GM19467 (cell line): ENCODE results near the gene KRTAP17-1.
"Not testable (repeated sequence)": the region's sequence is repeated elsewhere in the genome, so short reads cannot be mapped to it uniquely, and the experiment has no call there.

ENCODE experiments used
- ATAC-seq: cut with Tn5 transposase; IDR thresholded peaks from one replicate; pipeline ENCODE4 v1.9.1; 2021; ENCODE audit warnings: mild to moderate bottlenecking, moderate library complexity; ENCODE audit not compliant: unreplicated experiment

The KRTAP17-1 gene

GRCh38 chr17:41315204-41315794, at the start of gene KRTAP17-1:
Gene KRTAP17-1 (minus strand): TSS chr17:41315710. CDS start chr17:41315650, 60 bp downstream.
- ATAC-seq, result no peak

DNA sequence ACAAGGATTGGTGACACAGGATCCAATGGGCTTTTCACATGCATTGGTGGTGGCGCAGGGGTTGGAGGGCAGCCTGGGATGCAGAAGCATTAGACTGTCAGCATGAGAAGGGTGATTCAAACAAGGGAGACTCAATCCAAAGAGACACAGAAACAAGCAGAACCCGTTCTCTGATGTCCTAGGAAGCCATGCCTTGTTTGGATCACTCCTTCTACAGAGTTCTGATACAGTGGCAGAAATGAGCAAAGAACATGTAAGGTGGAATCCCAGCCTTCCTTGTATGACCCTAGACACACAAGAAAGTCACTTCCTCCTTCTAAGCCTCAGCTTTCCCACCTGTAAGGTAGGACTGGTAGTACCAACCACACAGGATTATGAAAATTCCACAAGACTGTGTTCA, 48.4 kb upstream of the KRTAP17-1 start:
- no peak for ATAC-seq

DNA sequence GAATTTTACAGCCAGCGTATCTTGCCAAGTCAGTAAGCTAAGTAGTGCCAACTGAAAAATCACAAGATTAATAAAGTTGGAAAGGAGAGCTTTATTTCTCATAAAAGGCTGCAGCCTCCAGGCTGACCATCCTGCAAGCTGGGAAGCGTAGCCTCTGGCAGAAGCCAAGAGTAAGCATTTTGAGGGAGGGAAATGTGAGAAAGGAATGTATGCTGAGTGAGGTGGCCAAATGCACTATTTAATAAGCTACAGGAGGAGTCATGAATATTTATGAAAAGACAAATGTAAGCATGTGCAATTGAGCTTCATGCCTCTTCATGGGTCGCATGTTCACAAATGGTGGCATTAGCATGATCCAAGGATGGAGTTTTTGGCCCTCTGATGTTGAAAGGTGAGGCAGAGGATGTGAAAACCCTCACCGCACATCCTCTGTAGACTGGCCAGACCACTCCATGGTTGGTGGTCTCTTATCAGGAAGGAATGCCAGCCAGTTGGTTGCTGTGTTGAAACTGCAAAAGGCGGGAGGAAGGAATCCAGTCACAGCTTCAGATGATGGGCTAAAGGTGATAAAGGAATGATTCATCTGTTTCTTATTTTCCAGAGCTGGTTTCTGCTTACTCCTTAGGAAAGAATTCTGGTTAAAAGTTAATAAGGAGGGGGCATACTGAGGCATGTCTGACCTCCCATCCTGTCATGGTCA, 44.9 kb upstream of the KRTAP17-1 start:
- no peak for ATAC-seq

GRCh38 chr17:41354536-41354935, 39.0 kb upstream of the KRTAP17-1 start:
- ATAC-seq, result no peak

- no peak for ATAC-seq
Observed at GRCh38 chr17:41352597-41353366, 37.3 kb upstream of the KRTAP17-1 start.

GRCh38 chr17:41351177-41351576, 35.7 kb upstream of the KRTAP17-1 start:
- no peak for ATAC-seq

DNA sequence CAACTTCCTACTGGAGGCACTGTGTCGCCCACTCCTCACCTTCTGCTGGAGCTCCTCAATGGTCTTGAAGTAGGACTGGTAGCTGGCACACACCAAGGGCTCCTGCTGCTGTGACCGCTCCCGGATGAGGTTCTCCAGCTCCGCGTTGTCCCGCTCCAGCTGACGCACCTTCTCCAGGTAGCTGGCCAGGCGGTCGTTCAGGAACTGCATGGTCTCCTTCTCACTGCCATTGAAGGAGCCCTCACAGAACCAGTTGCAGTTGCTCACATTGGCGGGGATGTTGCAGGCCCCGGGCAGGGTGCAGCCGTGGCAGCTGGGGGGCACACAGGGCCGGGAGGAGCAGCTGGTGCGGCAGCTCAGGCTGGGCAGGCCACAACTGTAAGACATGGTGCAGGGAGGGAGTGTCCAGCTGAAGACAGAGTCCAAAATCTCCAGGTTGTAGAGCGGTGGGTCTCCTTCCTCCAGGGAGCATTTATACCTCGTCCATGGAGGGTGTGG, 34.9 kb upstream of the KRTAP17-1 start, which contains the start of gene KRT33A:
KRT33A (minus strand) TSS at position 448 of the 498 bp plus-strand sequence; CDS start at position 387, 61 bp downstream.
- ATAC-seq, result not testable (repeated sequence)

DNA sequence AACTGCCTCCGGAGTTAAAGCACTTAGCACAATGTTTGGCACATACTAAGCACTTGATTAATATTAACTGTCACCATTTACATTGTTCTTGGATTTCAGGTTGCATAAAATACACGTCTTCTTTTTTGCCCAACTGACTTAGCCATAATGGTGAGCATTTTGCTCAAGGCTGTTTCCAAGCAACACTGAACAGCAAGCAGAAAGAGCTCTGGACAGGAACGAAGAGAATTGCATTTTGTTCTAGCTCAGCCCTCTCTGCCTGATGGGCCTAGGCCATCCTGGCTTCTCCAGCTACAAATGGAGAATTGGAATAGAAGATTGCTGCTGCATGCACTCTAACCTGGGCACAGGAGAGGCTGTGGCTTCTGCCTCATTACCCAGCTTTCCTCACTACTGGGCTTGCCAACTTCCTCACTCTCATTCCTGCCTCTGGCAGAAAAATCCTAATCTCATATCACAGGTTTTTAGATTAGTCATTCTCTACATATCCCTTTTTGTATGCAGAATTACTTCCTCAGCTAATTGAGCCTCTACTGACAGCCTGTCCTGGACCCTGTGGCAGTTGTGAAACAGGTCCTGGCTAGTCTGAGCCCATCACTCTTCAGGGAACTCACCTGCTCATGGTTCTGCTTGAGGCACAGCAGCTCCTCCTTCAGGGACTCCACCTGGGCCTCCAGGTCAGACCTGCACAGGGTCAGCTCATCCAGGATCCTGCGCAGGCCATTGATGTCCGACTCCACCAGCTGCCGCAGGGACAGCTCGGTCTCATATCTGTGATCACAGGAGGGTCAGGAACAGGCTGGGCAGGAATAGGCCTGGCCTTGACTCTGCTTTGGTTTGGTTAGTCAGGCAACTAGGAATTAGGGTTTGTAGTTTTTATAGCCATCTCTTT, 32.6 kb upstream of the KRTAP17-1 start:
- ATAC-seq, result no peak

GRCh38 chr17:41346421-41346820, 30.9 kb upstream of the KRTAP17-1 start:
- ATAC-seq, result not testable (repeated sequence)

- no peak for ATAC-seq
Observed at GRCh38 chr17:41345992-41346391, 30.5 kb upstream of the KRTAP17-1 start.

- ATAC-seq, result no peak
Observed at GRCh38 chr17:41343029-41343428, 27.5 kb upstream of the KRTAP17-1 start.

- ATAC-seq, result peak; percentile 34
Observed at GRCh38 chr17:41340934-41341861, 25.7 kb upstream of the KRTAP17-1 start.

- peak; percentile 42 for ATAC-seq
Observed at GRCh38 chr17:41340494-41340893, 25.0 kb upstream of the KRTAP17-1 start.

- no peak for ATAC-seq
Observed at GRCh38 chr17:41339571-41340172, 24.2 kb upstream of the KRTAP17-1 start.

DNA sequence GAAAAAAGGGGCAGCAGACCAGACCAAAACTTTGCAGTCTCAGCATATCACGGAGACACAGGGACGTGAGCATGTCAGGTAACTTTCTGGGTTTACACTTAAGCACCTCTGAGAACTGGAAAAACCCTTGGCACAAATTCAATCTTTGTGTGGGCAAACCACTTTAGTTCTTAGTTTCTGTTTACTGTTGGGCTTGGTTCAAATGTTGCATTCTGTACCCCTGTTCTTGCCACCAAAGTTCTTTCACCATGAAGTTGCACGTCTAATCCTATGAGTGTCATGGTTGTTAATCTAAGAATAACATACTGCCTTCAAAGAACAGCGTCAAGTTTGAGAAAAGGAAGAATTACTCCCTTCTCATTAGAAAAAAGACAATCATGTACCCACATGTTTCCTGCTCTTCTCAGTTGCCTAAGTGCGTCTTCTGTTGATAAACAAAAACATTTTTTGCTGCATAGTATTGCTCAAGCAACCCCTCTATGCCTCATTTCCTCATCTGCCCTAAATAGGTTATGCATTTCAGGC, 23.5 kb upstream of the KRTAP17-1 start:
- no peak for ATAC-seq

DNA sequence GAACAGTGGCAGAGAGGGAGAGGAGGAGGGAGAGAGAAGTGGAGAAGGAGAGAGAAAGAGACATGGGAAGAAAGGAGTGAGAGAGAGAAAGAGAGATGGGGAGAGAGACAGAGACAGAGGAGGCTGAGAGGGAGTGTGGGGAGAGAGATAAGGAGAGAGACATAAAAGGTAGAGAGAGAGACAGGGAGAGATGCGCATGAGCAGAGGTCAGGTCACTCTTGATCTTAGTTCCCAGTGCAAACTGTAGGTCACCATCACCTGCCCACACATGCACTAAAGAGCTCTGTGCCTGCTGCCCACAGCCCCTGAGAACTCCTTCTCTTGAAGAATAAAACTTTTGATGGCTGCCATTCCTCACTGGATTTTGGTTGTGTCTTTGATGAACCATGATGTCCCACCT, 20.2 kb upstream of the KRTAP17-1 start:
- no peak for ATAC-seq

DNA sequence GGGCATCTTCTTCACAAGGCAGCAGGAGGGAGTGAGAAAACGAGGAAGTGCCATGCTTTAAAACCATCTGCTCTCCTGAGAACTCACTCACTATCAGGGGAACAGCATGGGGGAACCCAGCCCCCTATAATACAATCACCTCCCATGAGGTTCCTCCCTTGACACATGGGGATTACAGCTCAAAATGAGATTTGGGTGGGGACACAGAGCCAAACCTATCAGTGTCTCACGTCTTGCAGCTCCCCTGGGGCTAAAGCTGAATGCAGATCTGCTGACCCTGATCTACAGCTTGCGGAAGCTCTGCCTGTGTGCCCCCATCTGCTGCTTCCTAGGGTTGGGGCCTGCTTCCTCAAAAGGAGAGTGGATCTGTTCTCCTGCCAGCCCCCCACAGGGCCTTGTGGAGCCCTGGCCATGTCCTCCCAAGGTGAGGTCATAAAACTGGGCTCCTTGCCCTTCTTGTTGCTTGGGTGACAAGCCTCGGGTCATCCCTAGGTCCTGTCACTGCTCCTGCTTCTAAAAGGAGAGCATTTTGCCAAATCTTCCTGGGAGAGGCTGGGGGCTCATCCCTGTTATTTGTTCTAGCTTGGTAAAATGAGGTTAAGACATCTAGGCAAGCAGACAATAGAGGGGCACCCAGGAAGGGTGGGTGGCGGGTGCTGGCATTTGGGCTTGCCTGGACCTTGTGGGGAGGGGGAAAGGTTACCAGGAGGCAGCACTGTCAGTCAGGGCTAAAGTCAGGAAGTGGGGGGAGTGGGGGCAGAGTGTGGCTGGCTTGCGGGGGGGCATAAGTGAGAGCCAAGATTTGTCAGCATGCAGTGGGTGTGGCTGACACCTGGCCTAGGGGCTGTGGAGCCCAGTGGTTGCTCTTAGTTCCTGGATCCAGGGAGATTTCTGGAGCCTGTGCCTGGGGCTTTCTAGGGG, 19.1 kb upstream of the KRTAP17-1 start:
- ATAC-seq, result no peak

GRCh38 chr17:41333836-41334235, 18.3 kb upstream of the KRTAP17-1 start:
- no peak for ATAC-seq
